GM12892 (cell line): ENCODE measurements around the gene CACFD1.

ENCODE experiments used
- POLR2A ChIP-seq: IDR thresholded peaks from 2 replicates; pipeline ENCODE4 v1.6.1; 2011; ENCODE audit warnings: low read depth, low read length, control low read depth
- POLR2AphosphoS5 ChIP-seq: IDR thresholded peaks from 2 replicates; pipeline ENCODE4 v1.6.1; 2011; ENCODE audit warnings: low read depth, low read length, control low read depth
- TAF1 ChIP-seq: IDR thresholded peaks from 2 replicates; pipeline ENCODE4 v1.6.1; 2011; ENCODE audit warnings: low read depth, mild to moderate bottlenecking, control low read depth, low read length, borderline replicate concordance

- TF ChIP-seq POLR2A (no peak), POLR2AphosphoS5 (no peak), TAF1 (no peak)
Measured at GRCh38 chr9:133490865-133491655, 31.3 kb downstream of the CACFD1 start.
